ENCODE results near the gene RINL.
"Not testable (repeated sequence)": the region's sequence is repeated elsewhere in the genome, so short reads cannot be mapped to it uniquely, and the experiment has no call there.

The RINL gene

GRCh38 chr19:38904581-38905539, 26.8 kb upstream of the RINL start:
- no peak for DNase-seq

- no peak for DNase-seq
Observed at GRCh38 chr19:38901683-38902082, 23.6 kb upstream of the RINL start.

GRCh38 chr19:38900743-38901190, 22.7 kb upstream of the RINL start:
- DNase-seq = no peak

GRCh38 chr19:38900202-38900629, 22.1 kb upstream of the RINL start:
- no peak for DNase-seq

- DNase-seq = peak; percentile 100
Observed at GRCh38 chr19:38899447-38900201, 21.5 kb upstream of the RINL start, which contains the start of the genes NFKBIB and SIRT2. Gene NFKBIB, plus strand, starts transcription at chr19:38899969. Its CDS starts 64 bp downstream, at chr19:38900033. Gene SIRT2, minus strand, starts transcription at chr19:38899618. Its CDS starts 97 bp downstream, at chr19:38899521.

GRCh38 chr19:38898788-38899446, 20.8 kb upstream of the RINL start:
- no peak for DNase-seq

- no peak for DNase-seq
Observed at GRCh38 chr19:38894968-38895367, 16.9 kb upstream of the RINL start.

GRCh38 chr19:38893341-38893771, 15.3 kb upstream of the RINL start:
- DNase-seq = peak; percentile 19

GRCh38 chr19:38892841-38893240, 14.8 kb upstream of the RINL start:
- no peak for DNase-seq

- DNase-seq = peak; percentile 50
Observed at GRCh38 chr19:38891771-38892170, 13.7 kb upstream of the RINL start.

GRCh38 chr19:38890686-38891085, 12.6 kb upstream of the RINL start:
- no peak for DNase-seq

GRCh38 chr19:38889803-38890202, 11.7 kb upstream of the RINL start:
- DNase-seq = no peak

- DNase-seq = no peak
Observed at GRCh38 chr19:38888876-38889275, 10.8 kb upstream of the RINL start.

- DNase-seq = not testable (repeated sequence)
Observed at GRCh38 chr19:38884691-38885090, 6.6 kb upstream of the RINL start.

GRCh38 chr19:38883286-38883685, 5.2 kb upstream of the RINL start:
- DNase-seq = no peak

- DNase-seq = no peak
Observed at GRCh38 chr19:38880882-38881609, 3.0 kb upstream of the RINL start.

GRCh38 chr19:38880076-38880881, 2.2 kb upstream of the RINL start:
- no peak for DNase-seq

GRCh38 chr19:38879400-38879751, 1.3 kb upstream of the RINL start:
- DNase-seq = no peak

- no peak for DNase-seq
Observed at GRCh38 chr19:38878575-38879399, 712 bp upstream of the RINL start.

GRCh38 chr19:38875656-38876395, 2.2 kb downstream of the RINL start:
- no peak for DNase-seq

Data from right hindlimb (tissue), 1 donor.